Activated CD8-positive, alpha-beta memory T cell treated with anti-CD3 and anti-CD28 coated beads for 48 hours (primary cell): Measurements from ENCODE around the gene LTO1.
A peak's percentile ranks its signal among the peaks of the same experiment; 100 is the strongest.

Experiments used
- DNase-seq, 3 experiments: peaks; one replicate each; pipeline ENCODE4 v3.0.0-alpha.2; 2020; ENCODE audit warnings: low read depth in 2 of 3, low spot score in 2 of 3

The LTO1 gene

GRCh38 chr11:69647390-69647748, 27.8 kb downstream of the LTO1 start:
- DNase-seq: no peak

DNA sequence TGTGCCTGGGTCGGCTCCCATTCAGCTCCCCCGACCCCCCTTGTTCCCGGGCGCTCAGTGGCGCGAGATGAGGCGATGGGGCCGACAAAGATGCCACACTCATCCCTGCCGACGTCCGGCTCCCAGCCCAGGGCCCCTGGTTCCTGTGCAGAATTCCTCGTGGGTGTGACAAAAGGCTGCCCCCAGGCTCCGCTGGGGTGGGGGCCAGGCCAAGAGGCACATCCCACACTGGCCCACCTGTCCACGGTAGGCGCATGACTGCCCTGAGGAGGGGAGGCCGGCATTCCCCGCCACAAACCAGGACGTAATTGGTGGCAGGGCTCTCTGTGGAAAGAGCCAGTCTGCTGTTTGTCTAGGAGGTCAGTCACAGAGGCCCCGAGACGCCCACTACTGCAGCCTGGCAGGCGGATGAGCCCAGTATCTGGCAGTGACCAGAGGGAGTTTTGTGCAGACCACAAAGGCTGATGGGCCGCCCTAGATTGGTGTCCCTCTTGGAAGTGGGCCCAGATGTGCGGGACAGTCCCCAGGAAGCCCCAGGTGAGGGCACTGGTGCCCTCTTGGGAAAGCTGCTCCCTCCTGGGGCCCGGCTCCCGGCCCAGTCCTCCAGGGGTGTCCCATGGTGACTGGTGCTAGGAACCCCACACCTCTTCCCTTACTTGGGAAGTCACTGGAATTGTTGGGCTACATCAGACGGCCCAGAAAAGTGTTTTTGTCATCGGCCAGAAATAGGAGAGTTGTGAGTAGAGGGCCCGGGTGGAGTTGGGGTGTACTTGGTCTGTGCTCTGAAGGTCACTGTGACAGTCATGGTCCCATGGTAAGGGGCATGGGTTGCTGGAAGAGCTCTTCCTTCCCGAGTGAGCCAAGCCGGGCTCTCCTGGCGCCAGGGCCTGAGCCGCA, 28.4 kb downstream of the LTO1 start:
- DNase-seq: no peak

DNA sequence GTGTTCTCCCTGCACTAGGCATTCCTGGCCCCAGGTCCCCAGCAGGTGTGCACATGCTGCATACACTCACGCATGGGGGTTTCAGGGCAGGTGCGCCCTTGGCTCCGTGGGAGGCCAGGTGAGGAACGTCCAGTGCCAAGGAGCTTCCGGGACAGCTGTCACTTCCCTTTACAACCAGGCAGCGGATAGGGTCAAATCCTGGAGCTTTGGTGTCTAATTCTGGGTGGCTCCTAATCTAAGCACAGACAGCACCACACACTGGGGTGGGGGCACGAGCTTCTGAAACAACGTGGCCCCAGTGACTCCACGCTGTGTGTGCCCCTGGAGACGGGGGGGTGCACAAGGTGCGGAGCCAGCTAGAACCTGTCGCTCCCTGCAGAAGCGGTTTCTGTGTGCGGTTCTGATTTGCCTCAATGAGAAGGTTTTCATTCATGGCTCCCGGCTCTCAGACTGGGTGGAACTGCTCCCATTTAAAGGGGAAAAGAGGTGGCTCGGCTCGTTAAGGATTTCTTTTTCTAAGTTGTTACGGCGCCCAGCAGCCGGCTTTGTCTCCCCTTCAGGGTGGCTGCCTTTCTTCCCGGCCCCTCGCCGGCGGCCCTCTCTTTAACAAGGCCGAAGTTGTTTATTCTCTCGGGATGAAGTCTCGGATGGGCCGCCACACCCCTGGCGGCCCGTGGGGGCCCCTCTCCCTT, 29.2 kb downstream of the LTO1 start:
- DNase-seq: no peak

- DNase-seq: no peak
Observed at GRCh38 chr11:69644962-69645675, 30.0 kb downstream of the LTO1 start.

DNA sequence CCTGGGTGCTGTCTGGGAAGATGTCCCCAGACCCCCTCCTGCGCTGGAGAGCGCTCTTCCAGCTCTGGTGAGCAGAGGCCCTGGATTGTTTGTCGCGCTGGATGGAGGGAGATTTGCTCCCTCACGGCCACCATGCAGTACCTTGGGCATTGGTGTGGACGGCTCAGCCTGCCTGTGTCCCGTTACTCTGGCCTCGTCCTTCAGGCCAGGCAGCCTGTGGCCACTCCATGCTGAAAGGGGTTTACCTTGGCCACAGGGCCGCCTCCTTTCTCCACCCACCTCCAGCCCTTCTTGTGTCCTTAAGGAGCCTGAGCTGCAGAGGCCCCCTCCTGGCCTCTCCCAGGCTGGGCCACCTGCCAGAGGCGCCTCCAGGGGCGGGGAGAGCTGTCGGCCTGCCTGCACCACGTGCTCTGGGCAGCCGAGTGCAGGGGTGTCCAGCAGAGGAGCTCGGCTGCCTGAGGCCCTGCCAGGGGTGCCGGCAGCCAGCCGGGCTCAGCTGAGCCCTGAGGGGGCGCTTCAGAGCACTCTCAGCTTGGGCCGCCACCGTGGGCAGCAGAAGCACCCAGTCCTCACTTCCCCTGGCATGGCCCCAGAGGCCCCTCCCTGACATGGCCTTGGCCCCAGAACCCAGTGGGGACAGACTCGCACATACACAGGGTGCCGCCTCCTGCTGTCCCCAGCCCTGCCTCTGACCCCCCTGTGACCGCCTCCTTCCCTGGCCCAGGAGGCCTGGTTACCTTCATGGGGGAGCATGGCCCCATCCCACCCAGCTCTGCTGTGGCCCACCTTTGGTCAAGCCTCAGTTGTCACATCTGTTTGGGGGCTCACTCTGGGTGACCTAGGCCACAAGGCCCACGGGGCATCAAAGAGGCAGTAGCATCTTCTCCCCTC, 30.8 kb downstream of the LTO1 start:
- DNase-seq: no peak

DNA sequence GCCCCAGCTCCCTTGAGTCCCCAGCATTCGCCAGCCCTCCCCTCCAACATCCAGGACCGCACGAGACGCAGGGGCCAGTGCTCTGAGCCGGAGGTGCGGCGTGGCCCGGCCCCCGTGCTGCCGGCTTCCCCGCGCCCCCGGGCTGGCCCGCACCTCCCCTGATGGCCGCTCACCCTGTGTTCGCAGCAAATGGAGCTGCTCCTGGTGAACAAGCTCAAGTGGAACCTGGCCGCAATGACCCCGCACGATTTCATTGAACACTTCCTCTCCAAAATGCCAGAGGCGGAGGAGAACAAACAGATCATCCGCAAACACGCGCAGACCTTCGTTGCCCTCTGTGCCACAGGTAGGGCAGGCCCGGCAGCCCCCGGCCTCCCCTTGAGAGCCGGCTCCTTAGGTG, 31.5 kb downstream of the LTO1 start:
- DNase-seq: no peak

DNA sequence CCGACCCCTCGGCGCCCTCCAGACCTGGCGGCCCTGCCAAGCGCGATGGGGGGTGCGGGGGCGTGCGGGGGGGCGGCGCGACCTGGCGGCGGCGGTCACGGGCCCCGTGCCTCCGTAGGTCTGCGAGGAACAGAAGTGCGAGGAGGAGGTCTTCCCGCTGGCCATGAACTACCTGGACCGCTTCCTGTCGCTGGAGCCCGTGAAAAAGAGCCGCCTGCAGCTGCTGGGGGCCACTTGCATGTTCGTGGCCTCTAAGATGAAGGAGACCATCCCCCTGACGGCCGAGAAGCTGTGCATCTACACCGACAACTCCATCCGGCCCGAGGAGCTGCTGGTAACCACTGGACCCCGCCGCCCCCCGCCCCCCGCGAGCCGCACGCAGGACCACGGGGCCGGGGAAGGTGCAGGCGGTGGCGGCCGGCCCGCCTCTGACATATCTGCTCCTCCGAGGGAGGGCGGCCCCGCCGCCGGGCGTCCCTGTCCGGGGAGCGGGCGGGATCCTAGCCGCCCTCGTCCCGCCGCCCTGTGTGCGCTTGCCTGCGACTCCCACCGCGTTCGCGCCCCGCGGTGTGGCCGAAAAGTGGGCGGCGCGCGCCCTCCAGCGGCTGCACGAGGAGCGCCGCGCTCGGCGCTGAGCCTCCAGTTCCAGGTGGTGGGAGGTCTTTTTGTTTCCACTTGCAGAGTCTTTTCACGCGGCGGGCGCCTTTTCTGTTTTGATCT, 32.1 kb downstream of the LTO1 start:
- DNase-seq: peak; percentile 53 to 59 (median 55)

- no peak for DNase-seq
Observed at GRCh38 chr11:69642549-69642912, 32.6 kb downstream of the LTO1 start.

- no peak for DNase-seq
Observed at GRCh38 chr11:69641681-69642548, 33.2 kb downstream of the LTO1 start.

- DNase-seq: no peak
Observed at GRCh38 chr11:69640995-69641581, 34.1 kb downstream of the LTO1 start, which contains the start of gene CCND1. TSS of gene CCND1 (plus strand) at chr11:69641156. CDS start at chr11:69641314, 158 bp downstream.

GRCh38 chr11:69640260-69640994, 34.7 kb downstream of the LTO1 start:
- no peak for DNase-seq

DNA sequence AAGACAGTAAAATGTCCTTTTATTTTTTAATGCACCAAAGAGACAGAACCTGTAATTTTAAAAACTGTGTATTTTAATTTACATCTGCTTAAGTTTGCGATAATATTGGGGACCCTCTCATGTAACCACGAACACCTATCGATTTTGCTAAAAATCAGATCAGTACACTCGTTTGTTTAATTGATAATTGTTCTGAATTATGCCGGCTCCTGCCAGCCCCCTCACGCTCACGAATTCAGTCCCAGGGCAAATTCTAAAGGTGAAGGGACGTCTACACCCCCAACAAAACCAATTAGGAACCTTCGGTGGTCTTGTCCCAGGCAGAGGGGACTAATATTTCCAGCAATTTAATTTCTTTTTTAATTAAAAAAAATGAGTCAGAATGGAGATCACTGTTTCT, 35.3 kb downstream of the LTO1 start:
- DNase-seq: no peak

DNA sequence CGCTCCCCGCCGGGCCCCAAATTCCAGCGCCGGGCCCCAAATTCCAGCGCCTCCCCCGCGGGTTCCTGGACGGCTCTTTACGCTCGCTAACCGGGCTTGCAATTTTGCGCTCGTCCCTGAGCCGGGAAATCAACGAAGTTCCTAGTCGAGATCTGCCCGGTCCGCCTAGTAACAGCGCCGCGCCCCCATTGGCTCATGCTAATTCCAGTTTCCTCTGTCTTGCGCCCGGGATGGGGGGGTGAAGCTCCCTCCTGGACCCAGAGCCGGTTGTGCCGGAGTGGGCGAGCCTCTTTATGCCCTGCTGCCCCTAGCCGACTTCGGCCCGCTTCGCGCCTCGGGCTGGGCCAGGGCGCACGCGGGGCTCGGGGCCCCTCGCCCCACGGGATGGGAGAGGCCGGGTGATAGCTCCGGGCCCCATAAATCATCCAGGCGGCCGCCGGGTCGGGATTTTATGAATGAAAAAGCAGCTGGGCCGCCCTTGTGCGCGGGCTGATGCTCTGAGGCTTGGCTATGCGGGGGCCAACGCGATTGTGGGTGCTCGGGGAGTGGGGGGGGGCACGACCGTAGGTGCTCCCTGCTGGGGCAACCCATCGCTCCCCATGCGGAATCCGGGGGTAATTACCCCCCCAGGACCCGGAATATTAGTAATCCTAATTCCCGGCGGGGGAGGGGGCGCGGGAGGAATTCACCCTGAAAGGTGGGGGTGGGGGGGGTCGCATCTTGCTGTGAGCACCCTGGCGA, 36.0 kb downstream of the LTO1 start:
- no peak for DNase-seq

DNA sequence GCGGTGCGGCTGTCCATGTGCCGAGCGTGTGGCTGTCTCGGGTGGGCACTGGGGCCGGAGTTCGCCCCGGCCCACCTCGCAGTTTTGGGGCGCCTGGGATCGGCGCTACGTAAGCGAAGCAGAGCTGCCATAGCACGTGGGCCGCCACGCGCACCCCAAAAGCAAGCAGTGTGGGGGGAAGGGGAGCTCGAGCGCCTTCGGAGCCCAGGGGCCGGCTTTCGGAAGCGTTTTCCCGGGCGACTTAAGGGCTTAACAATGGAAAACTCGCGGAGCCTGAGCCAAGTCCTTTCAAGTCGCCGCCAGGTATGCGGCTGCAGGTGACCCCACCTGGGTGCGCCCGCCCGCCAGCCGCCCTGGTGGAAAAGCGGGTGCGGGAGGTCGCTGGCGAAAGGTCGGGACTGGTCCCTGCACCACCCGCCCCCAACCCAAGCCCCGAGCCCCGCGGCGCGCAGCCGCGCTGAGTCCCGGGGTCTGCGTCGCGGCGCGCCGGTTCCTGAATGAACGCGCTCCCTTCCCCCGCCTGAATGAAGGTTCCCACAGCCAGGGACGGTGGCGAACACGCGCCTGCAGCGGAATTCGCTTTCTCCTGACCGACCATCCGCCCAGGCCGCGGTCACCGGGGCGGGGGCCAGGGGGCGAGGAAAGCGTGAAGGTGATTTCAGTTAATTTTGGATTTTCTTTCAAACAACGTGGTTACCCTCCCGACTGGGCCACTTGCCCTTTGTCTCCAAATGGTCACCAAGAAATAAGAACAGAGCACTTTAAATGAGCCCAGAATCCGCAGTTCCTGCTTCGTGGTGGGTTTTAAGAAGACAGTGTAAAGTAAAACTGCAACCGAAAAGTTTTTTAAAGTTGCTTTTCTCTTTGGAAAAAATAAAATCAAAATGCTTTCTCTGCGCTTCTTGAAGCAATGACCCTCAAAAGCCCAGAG, 36.9 kb downstream of the LTO1 start:
- no peak for DNase-seq

GRCh38 chr11:69637198-69637940, 37.8 kb downstream of the LTO1 start:
- no peak for DNase-seq
